COR-L47 (cell line): Measurements from ENCODE around the gene CFHR4.
"Not testable (repeated sequence)": the region's sequence is repeated elsewhere in the genome, so short reads cannot be mapped to it uniquely, and the experiment has no call there.

Source experiments
- DNase-seq: peaks from one replicate; lab custom pipeline; 2025; lab: John Stamatoyannopoulos, UW

The CFHR4 gene

DNA sequence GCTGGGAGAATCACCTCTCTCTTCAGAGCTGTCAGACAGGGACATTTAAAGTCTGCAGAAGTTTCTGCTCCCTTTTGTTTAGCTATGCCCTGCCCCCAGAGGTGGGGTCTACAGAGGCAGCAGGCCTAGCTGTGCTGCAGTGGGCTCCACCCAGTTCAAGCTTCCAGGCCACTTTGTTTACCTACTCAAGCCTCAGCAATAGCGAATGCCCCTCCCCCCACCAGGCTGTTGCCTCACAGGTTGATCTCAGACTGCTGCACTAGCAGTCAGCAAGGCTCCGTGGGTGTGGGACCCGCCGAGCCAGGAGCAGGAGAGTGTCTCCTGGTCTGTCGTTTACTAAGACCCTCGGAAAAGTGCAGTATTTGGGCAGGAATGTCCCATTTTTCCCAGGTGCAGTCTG is 53.6 kb downstream of the CFHR4 start:
- DNase-seq: not testable (repeated sequence)

- not testable (repeated sequence) for DNase-seq
Observed at GRCh38 chr1:196943568-196943967, 55.7 kb downstream of the CFHR4 start, which contains the start of gene CFHR2. Gene CFHR2, plus strand, starts transcription at chr1:196943738. Its CDS starts 143 bp downstream, at chr1:196943881.

DNA sequence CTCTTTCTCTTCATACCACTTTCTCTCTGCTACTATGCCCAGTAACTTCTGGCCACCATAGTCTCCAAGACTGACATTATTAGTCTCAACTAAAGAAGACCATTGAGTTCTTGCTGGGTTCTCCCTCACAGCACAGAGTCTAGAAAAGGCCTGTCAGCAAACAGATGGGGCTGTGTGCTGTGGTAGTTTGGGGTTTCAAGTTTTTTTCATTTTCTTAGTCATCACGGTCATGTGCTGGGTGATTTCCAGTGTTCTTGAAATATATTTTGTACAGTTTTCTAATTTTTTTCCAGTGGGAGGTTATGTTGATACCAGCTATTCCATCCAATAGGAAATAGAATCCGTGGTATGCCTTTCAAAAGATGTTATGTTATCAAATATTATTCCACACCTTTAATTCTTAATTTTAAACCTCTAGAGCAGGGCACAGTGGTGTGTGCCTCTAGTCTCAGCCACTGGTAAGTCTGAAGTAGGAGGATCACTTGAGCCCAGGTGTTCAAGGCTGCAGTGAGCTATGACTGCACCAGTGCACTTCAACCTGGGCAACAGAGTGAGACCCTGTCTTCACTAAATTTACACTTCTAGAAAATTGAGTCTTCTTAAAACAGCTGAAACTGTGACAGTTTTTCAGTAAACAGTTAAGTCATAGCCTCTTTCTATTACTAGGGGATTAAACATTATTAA is 64.0 kb downstream of the CFHR4 start:
- no peak for DNase-seq

- no peak for DNase-seq
Observed at GRCh38 chr1:196954778-196955177, 66.9 kb downstream of the CFHR4 start.

GRCh38 chr1:196955926-196956325 is 68.1 kb downstream of the CFHR4 start:
- no peak for DNase-seq

DNA sequence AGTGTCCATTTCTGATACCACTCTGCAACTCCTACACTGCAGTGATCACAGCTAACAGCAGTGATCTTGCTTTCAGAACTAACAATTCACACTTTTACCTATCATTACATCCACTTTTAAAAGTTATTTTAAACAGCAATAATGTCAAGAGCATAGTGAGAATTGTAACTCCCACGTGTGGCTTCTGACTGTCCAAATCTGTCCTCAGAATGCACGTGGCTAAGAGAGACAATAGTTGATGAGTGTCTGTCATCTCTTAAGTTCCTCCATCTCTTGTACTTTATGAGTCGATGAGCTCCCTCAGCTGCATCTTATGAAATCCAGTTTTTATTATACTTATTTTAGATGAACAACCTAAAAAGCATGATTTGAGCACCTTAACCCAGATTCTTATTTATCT is 73.0 kb downstream of the CFHR4 start:
- no peak for DNase-seq
